C4-2B (cell line): ENCODE results near the gene CYTH3.

ENCODE experiments used
- H3K27ac ChIP-seq: fragments of 450-650 bp; 2 replicates; pipeline ENCODE4 v1.5.1; 2017
- ZFX ChIP-seq: fragments of 450-650 bp; IDR thresholded peaks from 2 replicates; pipeline ENCODE4 v1.6.1; 2017
- TF ChIP-seq, protein P1 (sequence below): fragments of 450-650 bp; conservative IDR thresholded peaks from 2 replicates; pipeline ENCODE4 v1.5.1; 2017; ENCODE audit warnings: mild to moderate bottlenecking

CYTH3 gene

DNA sequence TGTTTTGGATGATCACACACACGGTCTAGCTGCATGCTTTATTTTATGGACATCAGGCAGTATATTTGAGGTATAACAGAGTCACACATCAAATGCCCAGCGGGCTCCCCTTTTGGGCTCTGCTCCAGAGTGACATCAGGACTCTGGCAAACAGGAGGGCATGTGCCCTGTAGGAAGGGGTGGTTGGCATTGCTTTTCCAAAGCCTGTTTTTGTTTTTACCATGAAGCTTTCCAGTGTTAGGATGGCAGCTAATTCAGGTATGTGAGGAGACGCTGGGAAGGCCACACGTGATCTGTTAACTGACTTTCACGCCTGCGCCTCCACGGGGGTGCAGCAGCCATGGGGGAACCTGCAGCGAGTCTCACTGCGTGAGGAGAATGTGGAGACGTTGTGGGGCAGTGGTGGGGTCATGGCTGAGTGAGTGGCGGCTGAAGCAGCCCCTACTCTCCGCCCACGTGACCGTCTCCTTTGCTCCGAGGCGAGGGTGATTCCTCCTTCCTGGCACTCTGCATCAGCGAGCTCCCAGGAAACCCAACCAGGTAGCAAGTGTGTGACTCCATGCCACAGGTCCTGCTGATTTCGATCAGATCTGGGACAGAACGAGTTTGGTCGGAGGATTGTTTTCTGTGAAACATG, 123.6 kb downstream of the CYTH3 start:
- H3K27ac ChIP-seq, result no peak overlapping the region
- no peak for TF ChIP-seq ZFX
- TF ChIP-seq, protein P1, sequence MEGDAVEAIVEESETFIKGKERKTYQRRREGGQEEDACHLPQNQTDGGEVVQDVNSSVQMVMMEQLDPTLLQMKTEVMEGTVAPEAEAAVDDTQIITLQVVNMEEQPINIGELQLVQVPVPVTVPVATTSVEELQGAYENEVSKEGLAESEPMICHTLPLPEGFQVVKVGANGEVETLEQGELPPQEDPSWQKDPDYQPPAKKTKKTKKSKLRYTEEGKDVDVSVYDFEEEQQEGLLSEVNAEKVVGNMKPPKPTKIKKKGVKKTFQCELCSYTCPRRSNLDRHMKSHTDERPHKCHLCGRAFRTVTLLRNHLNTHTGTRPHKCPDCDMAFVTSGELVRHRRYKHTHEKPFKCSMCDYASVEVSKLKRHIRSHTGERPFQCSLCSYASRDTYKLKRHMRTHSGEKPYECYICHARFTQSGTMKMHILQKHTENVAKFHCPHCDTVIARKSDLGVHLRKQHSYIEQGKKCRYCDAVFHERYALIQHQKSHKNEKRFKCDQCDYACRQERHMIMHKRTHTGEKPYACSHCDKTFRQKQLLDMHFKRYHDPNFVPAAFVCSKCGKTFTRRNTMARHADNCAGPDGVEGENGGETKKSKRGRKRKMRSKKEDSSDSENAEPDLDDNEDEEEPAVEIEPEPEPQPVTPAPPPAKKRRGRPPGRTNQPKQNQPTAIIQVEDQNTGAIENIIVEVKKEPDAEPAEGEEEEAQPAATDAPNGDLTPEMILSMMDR, result no peak

DNA sequence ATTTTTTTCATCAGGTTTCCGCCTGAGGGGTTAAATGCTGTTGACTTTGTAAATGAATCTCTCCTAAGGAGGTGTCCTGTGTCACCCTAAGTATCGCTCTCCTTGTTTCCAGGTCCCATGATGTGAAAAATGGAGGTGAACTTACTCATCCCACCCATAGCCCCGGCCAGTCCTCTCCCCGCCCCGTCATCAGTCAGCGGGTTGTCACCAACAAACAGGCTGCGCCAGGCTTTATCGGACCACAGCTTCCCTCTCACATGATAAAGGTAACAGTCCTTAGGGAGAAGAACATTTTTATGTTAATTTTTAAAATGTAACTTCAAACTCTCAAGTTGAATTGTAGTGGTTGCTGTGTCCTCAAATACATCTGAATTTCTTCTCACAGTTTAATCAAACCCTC, 124.8 kb downstream of the CYTH3 start:
- TF ChIP-seq, protein P1, result no peak
- TF ChIP-seq ZFX, result no peak
- no peak overlapping the region for H3K27ac ChIP-seq

DNA sequence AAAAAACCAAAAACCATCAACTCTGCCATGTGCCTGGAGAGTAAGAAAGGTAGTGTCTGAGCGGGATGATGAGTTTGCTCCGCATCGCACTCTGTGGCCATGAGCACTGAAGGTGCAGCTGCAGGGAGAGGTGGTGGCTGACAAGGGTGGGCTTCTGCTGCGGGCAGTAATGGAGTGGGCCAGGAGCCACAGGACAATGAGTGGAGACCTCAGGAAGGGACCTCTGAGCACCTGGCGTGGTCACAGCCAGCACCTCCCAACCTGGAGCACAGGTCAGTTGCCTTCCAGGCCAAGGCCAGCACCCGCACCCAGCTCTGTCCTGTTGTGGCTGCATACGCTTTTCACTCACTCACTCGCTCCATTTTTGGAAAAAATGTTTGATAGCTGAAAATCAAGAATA, 125.8 kb downstream of the CYTH3 start:
- H3K27ac ChIP-seq, result no peak overlapping the region
- TF ChIP-seq ZFX, result no peak
- TF ChIP-seq, protein P1, result no peak

DNA sequence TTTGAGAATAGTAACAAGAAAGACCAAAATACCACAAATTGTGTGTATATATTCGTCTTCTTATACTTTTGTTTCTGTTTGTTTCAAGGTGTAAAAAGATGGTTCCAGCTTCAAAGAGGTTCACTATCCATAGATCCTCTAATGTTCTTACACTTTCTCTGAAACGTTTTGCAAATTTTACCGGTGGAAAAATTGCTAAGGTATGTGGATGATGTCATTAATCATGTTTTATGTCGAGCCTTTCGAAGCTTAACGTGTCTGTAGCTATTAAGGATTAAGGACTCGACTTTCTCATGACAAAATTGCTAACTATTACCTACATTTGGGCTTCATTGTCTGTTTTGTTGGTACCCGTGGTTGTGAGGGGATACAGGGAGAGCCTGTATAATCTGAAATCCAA, 128.4 kb downstream of the CYTH3 start:
- no peak for TF ChIP-seq ZFX
- TF ChIP-seq, protein P1, result no peak
- no peak overlapping the region for H3K27ac ChIP-seq

DNA sequence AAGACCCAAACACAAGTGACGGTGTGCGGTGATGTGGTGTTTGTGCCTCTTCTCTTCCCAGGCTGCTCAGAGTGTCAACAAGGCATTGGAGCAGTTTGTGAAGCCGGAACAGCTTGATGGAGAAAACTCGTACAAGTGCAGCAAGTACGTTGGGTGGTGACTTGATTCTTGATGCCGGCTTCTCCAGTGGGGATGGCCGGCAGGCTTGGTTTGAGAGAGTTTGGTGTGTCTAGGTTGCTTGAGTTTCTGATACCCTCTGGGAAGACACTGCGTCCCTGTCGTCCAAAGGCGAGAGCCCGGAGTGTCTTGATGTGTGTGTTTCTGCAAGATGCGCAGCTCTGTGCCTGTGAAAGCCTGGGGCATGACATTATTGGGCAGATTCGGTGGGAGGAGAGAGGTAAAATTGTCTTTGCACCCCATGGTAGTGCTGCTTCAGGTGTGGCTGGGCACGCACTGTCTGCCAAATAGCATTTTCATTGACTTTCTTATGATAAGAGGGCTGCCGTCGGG, 129.5 kb downstream of the CYTH3 start:
- no peak overlapping the region for H3K27ac ChIP-seq
- TF ChIP-seq, protein P1, result no peak
- no peak for TF ChIP-seq ZFX

DNA sequence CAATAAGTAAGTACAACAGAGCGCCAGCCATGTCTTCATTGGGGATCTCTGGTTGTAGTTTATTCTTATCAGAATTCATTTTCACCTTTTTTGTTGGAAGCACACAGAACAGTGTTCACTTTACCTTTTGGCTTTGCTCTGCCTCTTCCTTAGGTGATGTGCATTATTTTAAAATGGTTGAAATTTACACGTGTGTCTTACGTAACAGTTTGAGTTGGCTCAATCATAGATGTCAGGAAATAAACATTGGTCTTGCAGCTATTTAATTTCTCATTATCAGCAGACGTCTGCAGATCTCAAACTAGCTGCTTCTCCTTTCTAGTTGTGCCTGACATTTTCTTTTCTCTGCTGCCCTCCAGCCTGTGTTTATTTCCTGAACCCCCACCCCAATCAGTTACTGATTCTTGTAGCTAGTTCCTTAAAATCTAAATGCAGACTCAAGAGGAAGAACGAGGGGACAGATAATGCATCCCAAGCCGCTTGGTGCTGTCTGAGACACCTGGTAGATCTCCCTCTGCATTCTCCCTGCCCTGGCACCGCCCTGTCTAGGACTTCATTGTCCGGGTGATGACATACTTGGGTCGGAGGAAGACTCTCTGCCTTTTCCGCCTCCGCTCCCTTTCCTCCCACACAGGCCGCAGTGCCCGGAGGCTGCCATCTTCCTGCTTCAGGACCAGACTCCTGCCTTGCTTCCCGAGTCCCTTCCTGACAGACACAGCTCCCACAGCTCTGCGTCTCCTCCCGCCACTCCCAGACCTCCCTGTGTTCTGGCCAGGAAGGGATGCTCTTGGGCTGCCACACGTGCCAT, 133.0 kb downstream of the CYTH3 start:
- H3K27ac ChIP-seq, result no peak overlapping the region
- no peak for TF ChIP-seq ZFX
- TF ChIP-seq, protein P1, result no peak

DNA sequence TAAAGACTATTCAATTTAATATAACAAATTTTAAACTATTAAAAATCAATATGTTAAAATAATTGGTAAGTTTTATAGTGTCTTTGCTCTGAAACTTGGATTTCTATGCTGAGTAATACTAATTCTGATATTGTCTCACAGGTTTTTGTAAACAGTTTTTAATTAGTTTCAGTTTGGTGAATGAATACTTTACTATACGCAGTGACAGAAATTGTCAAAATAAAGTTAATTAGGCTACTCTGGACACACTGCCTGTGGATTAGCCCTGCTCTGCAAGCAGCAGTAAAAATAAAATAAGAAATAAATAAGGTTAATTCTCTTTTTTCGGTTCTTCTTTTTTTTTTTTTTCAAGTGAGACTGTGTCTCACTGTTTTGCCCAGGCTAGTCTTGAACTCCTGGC, 135.9 kb downstream of the CYTH3 start:
- no peak overlapping the region for H3K27ac ChIP-seq
- TF ChIP-seq ZFX, result no peak
- TF ChIP-seq, protein P1, result no peak
